HEK293 (cell line): ENCODE data around the gene LY6G6D.

Source experiments
- ATF2 ChIP-seq: fragments of 450-650 bp; formaldehyde crosslinking; IDR thresholded peaks from 2 replicates; pipeline ENCODE4 v1.5.1; 2016; ENCODE audit warnings: missing biosample characterization, missing genetic modification characterization, low read depth
- CTCF ChIP-seq: fragments of 450-650 bp; formaldehyde crosslinking; IDR thresholded peaks from 2 replicates; pipeline ENCODE4 v1.5.1; 2016; ENCODE audit warnings: missing biosample characterization, missing genetic modification characterization
- KLF1 ChIP-seq: fragments of 450-650 bp; formaldehyde crosslinking; IDR thresholded peaks from 2 replicates; pipeline ENCODE4 v1.5.1; 2016; ENCODE audit warnings: missing biosample characterization, missing genetic modification characterization
- KLF9 ChIP-seq: fragments of 450-650 bp; formaldehyde crosslinking; IDR thresholded peaks from 2 replicates; pipeline ENCODE4 v1.5.1; 2016; ENCODE audit warnings: missing biosample characterization, missing genetic modification characterization, low read depth
- YY1 ChIP-seq: fragments of 450-650 bp; formaldehyde crosslinking; IDR thresholded peaks from 2 replicates; pipeline ENCODE4 v1.5.1; 2018; ENCODE audit warnings: missing biosample characterization, missing genetic modification characterization
- ZBTB26 ChIP-seq: fragments of 450-650 bp; formaldehyde crosslinking; optimal IDR thresholded peaks from 2 replicates; pipeline ENCODE3; 2016; ENCODE audit warnings: missing biosample characterization, mild to moderate bottlenecking, missing genetic modification characterization
- ZBTB8A ChIP-seq: fragments of 450-650 bp; formaldehyde crosslinking; IDR thresholded peaks from 2 replicates; pipeline ENCODE4 v1.5.1; 2016; ENCODE audit warnings: missing biosample characterization, missing genetic modification characterization
- ZNF133 ChIP-seq: fragments of 450-650 bp; formaldehyde crosslinking; IDR thresholded peaks from 2 replicates; pipeline ENCODE4 v1.5.1; 2016; ENCODE audit warnings: missing biosample characterization, missing genetic modification characterization
- ZNF23 ChIP-seq: fragments of 450-650 bp; formaldehyde crosslinking; IDR thresholded peaks from 2 replicates; pipeline ENCODE4 v1.5.1; 2016; ENCODE audit warnings: missing biosample characterization, missing genetic modification characterization, borderline replicate concordance
- ZNF26 ChIP-seq: fragments of 450-650 bp; formaldehyde crosslinking; IDR thresholded peaks from 2 replicates; pipeline ENCODE4 v1.5.1; 2016; ENCODE audit warnings: missing biosample characterization, missing genetic modification characterization
- ZNF548 ChIP-seq: fragments of 450-650 bp; formaldehyde crosslinking; IDR thresholded peaks from 2 replicates; pipeline ENCODE4 v1.5.1; 2016; ENCODE audit warnings: missing biosample characterization, missing genetic modification characterization
- ZNF558 ChIP-seq: fragments of 450-650 bp; formaldehyde crosslinking; IDR thresholded peaks from 2 replicates; pipeline ENCODE4 v1.5.1; 2016; ENCODE audit warnings: missing biosample characterization, missing genetic modification characterization
- ZNF664 ChIP-seq: fragments of 450-650 bp; formaldehyde crosslinking; IDR thresholded peaks from 2 replicates; pipeline ENCODE4 v1.5.1; 2016; ENCODE audit warnings: missing biosample characterization, missing genetic modification characterization

GRCh38 chr6:31764198-31764597 lies 49.0 kb downstream of the LY6G6D start:
- TF ChIP-seq ZBTB8A (no peak), ZNF558 (no peak), CTCF (no peak), YY1 (no peak), ZBTB26 (tag by site-specific recombination) (no peak), ZNF23 (tag by site-specific recombination) (no peak), ZNF26 (tag by site-specific recombination) (no peak), KLF1 (tag by site-specific recombination) (no peak), ZNF548 (tag by site-specific recombination) (no peak), ATF2 (tag by site-specific recombination) (no peak), ZNF664 (tag by site-specific recombination) (no peak), KLF9 (tag by site-specific recombination) (no peak), ZNF133 (tag by site-specific recombination) (no peak)
